NCI-H774 (cell line): ENCODE data around the gene ARID4B.
A peak's percentile ranks its signal among the peaks of the same experiment; 100 is the strongest.
"Not testable (repeated sequence)": the region's sequence is repeated elsewhere in the genome, so short reads cannot be mapped to it uniquely, and the experiment has no call there.

Experiments used
- DNase-seq: peaks from one replicate; lab custom pipeline; 2025; lab: John Stamatoyannopoulos, UW

The ARID4B gene

DNA sequence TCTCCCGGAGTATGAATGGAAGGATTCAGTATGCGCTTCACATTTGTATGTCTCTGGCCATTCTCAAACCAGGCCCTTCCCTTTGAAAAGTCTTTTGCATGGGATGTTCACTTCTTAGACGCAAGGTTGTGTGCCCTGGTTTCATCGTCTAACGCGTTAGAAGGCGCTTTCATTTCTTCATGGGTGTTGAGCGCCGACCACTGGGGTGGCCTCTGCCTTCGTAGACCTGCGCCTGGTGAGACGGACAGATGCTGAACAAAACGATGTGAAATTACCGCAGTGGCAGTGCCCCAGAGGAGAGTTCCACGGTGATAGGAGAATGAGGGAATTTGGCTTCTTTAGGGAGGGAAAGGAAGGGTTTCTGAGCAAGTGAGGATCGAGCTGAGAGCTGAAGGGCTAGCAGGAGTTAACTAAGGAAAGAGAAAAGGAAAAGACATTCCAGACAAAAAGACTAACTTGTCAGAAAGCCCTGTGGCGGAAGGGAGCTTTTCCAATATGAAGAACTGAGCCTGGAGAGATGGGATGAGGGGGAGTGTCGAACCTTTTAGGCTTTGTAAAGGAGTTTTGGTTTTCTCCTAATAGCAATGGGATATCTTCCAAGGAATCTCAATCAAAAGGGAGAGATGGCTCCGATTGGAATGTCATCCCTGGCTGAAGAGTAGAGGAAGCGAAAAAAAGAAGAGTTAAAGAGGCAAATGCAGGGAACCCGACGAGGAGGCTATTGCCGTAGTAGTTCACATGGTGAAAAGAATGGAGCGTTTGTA lies 1.3 kb upstream of the ARID4B start:
- DNase-seq, result no peak

GRCh38 chr1:235328271-235329138 lies 526 bp upstream of the ARID4B start, which contains the start of gene GGPS1:
GGPS1 (plus strand) TSS chr1:235328570; CDS start chr1:235335265, 6,695 bp downstream.
- DNase-seq, result peak; percentile 100

DNA sequence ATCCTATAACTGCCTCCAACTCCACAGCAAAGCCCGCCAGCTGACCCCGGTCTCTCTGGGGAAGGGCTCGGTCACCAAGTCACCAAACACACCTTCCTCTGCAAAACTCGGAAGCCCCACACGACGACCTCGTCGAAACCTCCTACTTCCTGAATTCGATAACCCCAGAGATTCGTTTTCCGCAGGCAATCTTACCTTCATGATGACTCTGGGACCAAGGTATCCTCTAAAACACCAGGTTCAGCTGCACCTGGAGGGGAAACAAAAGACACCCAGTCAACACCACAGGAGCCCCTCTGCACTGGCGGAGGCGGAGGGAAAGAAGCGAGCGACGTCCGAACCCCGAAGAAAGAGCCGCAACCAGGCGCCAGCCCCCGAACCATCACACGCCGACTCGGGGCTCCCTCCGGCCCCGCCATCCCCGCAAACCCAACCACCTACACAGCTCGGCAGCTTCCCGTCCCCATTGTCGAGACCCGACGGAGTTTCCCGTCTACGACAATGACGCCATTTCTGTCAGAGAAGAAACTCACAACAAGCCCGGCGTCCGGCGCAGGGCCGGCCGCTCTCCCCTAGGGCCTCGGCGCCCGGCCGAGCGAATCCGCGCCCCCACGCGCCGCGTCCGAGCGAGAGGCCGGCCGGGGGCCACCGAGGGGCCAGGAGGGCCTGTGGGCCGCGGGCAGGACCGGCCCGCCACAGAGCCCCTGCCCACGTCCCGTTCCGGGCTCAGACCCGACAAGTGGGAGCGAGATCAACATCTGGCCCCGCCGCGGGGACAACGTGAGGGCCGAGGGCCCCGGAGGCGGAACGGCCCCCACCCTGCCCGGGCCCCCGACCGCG lies 1.0 kb downstream of the ARID4B start:
- DNase-seq, result no peak

DNA sequence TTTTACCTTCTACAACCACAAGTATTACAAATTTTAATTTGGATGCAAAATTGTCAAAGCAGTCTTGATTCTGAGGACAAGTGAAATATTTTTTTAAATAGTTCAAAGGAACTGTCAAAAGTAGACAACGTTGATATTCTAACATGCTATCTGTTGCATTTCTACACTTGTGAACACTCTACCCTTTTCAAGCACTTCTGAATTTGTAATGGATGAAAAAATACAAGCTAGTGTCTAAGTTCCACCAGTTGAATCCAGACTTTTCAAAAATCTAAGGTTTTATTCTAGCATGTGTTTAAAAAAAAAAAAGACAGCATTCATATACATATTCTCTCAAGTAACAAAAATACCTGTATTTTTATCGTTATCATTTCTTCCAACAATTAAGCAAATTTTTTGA lies 2.1 kb downstream of the ARID4B start:
- no peak for DNase-seq

DNA sequence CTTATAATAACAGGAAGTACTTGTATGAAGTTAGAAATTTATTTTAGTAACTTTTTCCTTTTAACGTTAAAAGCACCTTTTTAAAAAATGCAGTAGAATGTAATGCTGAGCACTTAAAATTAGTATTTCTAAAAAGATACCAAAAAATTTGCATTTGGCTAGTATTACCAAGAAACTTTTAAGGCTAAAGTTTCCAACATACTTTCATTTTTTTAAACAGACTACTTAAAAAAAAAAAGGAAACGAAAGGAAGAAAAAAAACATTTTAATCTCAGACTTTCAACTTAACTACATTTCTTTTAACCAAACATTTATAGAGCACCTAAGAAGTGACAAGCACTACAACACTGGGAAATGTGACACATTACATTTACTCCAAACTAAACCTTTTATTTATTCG lies 2.8 kb downstream of the ARID4B start:
- DNase-seq, result no peak

DNA sequence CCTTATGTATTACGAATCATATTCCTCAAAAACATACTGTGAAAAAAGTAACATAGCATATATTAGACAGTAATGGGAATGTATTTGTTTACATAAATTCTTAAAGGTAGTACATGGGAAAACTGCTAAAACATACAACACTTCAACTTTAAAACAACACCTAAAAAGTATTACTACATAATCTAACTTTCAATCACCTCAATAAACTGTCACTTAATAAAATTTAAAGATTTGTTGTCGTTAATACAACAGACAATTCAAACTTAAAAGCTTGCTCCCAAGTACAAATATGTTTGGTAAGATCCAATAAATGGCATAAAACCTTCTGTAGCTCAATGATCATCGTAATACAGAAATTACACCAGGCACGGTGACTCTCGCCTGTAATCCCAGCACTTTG lies 3.7 kb downstream of the ARID4B start:
- no peak for DNase-seq

- DNase-seq, result no peak
These were observed 7.3 kb downstream of the ARID4B start for GRCh38 chr1:235320521-235321179.

- no peak for DNase-seq
These were observed 8.7 kb downstream of the ARID4B start for GRCh38 chr1:235319255-235319654.

DNA sequence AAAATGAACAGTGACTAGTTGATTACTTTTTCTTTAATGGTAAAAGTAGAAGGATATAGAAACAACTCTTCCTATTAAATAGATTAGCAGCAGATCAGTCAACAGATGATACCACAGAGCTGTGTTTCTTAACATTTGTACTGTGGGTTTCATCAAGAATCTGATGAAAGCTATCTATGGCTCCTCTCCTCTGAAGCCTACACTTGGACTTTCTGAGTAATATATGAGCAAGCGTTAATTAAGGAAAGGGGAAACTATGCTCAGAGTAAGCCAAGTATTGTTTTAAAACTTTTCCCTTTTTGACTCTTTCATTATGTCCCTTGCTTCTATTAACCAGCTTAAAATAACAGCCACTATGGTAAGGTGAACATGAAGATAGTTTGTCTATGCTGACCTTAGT lies 10.8 kb downstream of the ARID4B start:
- DNase-seq, result no peak

- DNase-seq, result no peak
These were observed 12.2 kb downstream of the ARID4B start for GRCh38 chr1:235315735-235316134.

DNA sequence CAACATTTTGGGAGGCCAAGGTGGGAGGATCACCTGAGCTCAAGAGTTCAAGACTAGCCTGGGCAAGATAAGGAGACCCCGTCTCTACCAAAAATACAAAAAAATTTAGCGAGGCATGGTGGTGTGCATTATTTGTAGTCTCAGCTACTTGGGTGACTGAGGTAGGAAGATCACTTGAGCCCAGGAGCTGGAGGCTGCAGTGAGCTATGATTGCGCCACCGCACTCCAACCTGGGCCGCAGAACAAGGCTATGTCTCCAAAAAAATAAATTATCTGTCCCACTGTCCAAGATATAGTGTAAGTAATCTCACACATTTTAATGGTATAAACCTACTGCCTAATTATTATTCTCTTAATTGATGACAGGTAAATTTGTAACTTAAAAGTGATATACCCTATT lies 12.8 kb downstream of the ARID4B start:
- no peak for DNase-seq

GRCh38 chr1:235313931-235314678 lies 13.9 kb downstream of the ARID4B start:
- DNase-seq, result no peak

GRCh38 chr1:235313262-235313661 lies 14.7 kb downstream of the ARID4B start:
- DNase-seq, result no peak

DNA sequence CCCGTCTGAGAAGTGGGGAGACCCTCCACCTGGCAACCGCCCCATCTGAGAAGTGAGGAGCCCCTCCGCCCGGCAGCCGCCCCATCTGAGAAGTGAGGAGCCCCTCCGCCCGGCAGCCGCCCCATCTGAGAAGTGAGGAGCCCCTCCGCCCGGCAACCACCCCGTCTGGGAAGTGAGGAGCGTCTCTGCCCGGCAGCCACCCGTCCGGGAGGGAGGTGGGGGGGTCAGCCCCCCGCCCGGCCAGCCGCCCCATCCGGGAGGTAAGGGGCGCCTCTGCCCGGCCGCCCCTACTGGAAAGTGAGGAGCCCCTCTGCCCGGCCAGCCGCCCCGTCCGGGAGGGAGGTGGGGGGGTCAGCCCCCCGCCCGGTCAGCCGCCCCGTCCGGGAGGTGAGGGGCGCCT lies 18.8 kb downstream of the ARID4B start:
- DNase-seq, result not testable (repeated sequence)

DNA sequence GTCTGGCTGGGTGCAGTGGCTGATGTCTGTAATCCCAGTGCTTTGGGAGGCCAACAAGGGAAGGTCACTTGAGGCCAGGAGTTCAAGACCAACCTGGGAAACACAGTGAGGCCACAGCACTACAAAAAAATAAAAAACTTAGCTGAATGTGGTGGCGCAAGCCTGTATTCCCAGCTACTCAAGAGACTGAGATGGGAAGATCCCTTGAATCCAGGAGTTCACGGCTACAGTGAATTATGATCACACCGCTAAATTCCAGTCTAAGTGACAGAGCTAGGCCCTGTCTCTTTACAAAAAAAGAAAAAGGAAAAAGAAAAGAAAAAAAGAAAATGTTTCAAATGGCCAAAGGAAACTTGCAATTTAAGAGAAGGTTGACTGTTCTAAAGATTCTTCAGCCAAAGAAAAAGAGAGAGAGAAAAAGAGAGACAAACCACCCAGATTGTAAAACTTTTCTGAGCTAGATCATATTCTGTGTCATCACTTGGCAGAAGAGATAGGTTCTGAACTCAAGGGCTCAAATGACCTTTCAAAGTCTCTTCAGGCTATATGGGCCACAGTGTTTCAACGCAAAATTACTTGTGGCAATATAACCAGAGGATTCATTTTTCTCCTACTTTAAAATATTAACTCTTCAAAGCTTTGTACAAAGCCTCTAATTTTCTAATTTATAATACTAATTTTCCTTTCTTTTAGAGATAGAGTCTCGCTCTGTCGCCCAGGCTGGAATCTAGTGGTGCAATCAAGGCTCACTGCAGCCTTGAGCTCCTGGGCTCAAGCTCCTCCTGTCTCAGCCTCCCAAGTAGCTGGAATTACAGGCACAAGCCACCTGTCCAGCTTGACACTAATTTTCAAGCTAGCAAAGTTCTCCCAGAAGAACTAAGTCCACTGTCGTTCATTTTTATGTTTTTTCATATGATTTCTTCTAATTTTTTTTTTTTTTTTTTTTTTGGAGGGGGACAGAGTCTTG lies 20.5 kb downstream of the ARID4B start:
- no peak for DNase-seq

GRCh38 chr1:235304549-235305451 lies 23.2 kb downstream of the ARID4B start:
- peak; percentile 25 for DNase-seq

DNA sequence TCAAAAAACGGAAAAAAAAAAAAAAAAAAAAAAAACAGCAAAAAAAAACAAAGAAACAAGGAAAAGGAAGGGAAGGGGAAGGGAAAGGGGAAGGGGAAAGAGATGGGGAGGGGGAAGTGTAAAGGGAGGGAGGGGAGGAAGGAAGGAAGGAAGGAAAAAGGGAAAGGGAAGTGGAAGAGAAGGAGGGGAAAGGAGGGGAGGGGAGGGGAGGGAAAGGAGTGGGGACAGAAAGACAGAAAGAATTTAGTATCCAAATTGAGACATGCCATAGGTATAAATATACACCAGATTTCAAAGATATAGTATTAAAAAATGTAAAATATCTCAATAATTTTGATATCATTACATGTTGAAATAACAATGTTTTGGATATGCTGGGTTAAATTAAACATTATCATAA lies 25.8 kb downstream of the ARID4B start:
- DNase-seq, result no peak

DNA sequence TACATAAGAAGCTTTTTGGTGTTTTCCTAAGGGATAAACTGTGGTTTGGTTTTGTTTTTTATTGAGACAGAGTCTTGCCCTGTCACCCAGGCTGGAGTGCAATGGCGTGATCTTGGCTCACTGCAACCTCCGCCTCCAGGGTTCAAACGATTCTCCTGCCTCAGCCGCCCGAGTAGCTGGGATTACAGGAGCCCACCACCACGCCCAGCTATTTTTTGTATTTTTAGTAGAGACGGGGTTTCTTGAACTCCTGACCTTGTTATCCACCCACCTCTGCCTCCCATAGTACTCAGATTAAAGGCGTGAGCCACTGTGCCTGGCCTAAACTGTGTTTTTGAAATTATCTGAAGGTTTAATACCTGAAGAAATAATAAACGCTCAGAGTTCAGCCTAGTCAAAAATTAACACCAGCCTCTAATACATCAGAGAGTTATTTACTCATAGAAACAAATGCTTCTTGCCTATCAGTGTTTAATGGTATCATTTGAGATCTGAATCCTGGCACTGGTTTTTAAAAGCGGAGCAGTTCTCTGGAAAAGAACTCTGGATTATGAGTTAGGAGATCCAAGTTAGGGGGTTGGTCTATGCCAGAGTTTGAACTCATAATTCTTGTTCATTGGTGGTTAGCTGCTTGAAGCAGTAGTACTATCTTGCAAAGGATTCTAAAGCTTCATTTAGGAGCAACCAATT lies 28.7 kb downstream of the ARID4B start:
- no peak for DNase-seq
